B cell (primary cell): ENCODE results near the gene ZSCAN20. TPM values are rescaled to one million over a fixed set of nuclear protein-coding genes. Genes with fewer than 3 reads are reported as not detected.

Source experiments
- ATAC-seq: fragments of 200-7000 bp; cut with Tn5 transposase; one replicate; pipeline ENCODE4 v1.10.0; 2021; ENCODE audit warnings: low read depth, mild to moderate bottlenecking, moderate number of reproducible peaks, moderate library complexity
- CTCF ChIA-PET: fragments of 350-600 bp; sonication (Branson Sonifier 250); formaldehyde crosslinking; loops from one replicate; lab custom pipeline; 2021; ENCODE audit warnings: antibody characterized with exemption, inconsistent platforms; lab: Charles Lee
- POLR2A ChIA-PET: fragments of 350-600 bp; sonication (Branson Sonifier 250); formaldehyde crosslinking; loops from one replicate; lab custom pipeline; 2021; ENCODE audit warnings: antibody characterized with exemption; lab: Charles Lee
- DNase-seq: peaks from one replicate; pipeline ENCODE4 v3.0.0; 2013
- H2AFZ ChIP-seq: 2 replicates; pipeline ENCODE4 v1.6.1; 2012; ENCODE audit warnings: mild to moderate bottlenecking, low read depth, low read length; ENCODE audit not compliant: insufficient read depth, poor library complexity, severe bottlenecking
- H3K27ac ChIP-seq, 2 donors: 1 replicate in 1 of 2; 2 replicates in 1 of 2; pipeline ENCODE4 v1.5.1; 2012 to 2013; ENCODE audit warnings: low read length in 2 of 2, mild to moderate bottlenecking in 2 of 2, moderate library complexity in 1 of 2
- H3K27me3 ChIP-seq, 4 experiments: fragments of 200-600 bp in 1 of 4; sonication (generic) in 1 of 4; replicated peaks in 1 of 4; 1 replicate in 2 of 4; 2 replicates in 2 of 4; pipeline versions ENCODE4 v1.6.1 to v1.7.0; 2013 to 2016; ENCODE audit warnings: low read length in 3 of 4, mild to moderate bottlenecking in 2 of 4, mixed read lengths in 1 of 4, moderate library complexity in 1 of 4; ENCODE audit not compliant: insufficient read depth in 4 of 4, control insufficient read depth in 3 of 4; ENCODE audit errors: control extremely low read depth in 1 of 4
- H3K36me3 ChIP-seq, 2 experiments: replicated peaks in 1 of 2; 1 replicate in 1 of 2; 2 replicates in 1 of 2; pipeline versions ENCODE4 v1.6.1 to v1.7.1; 2013; ENCODE audit warnings: low read length in 1 of 2; ENCODE audit not compliant: insufficient read depth in 2 of 2, control insufficient read depth in 1 of 2; ENCODE audit errors: control extremely low read depth in 1 of 2, extremely low read depth in 1 of 2
- H3K4me1 ChIP-seq, 2 donors: fragments of 200-600 bp in 1 of 2; sonication (generic) in 1 of 2; 1 replicate in 1 of 2; 2 replicates in 1 of 2; pipeline versions ENCODE4 v1.5.1 to v1.6.1; 2013 to 2017; ENCODE audit warnings: low read length in 2 of 2; ENCODE audit not compliant: control insufficient read depth in 2 of 2, insufficient read depth in 2 of 2
- H3K4me2 ChIP-seq: replicated peaks from 2 replicates; pipeline ENCODE3; 2012; ENCODE audit warnings: mild to moderate bottlenecking, low read depth, low read length; ENCODE audit not compliant: poor library complexity, severe bottlenecking
- H3K4me3 ChIP-seq, 5 experiments: fragments of 200-600 bp in 1 of 5; sonication (generic) in 1 of 5; 1 replicate in 3 of 5; 2 replicates in 2 of 5; pipeline versions ENCODE4 v1.5.1 to v1.7.0; 2011 to 2016; ENCODE audit warnings: low read length in 4 of 5, mild to moderate bottlenecking in 4 of 5, low read depth in 2 of 5, control low read depth in 1 of 5, moderate library complexity in 1 of 5; ENCODE audit not compliant: insufficient read depth in 1 of 5; ENCODE audit errors: control extremely low read depth in 1 of 5, extremely low read depth in 1 of 5
- H3K79me2 ChIP-seq: fragments of 200-600 bp; sonication (generic); one replicate; pipeline ENCODE4 v1.6.0; 2016; ENCODE audit warnings: low read length; ENCODE audit not compliant: control insufficient read depth, insufficient read depth
- H3K9ac ChIP-seq: fragments of 200-600 bp; sonication (generic); 2 replicates; pipeline ENCODE4 v1.6.1; 2017; ENCODE audit warnings: mild to moderate bottlenecking, low read length, moderate library complexity
- H3K9me3 ChIP-seq, 3 donors: one replicate each; pipeline versions ENCODE4 v1.6.1 to v1.7.1; 2013; ENCODE audit warnings: low read length in 2 of 3; ENCODE audit not compliant: control insufficient read depth in 2 of 3, insufficient read depth in 1 of 3; ENCODE audit errors: control extremely low read depth in 1 of 3
- H4K20me1 ChIP-seq: 2 replicates; pipeline ENCODE4 v1.6.0; 2012; ENCODE audit warnings: mild to moderate bottlenecking, low read length; ENCODE audit not compliant: insufficient read depth, control insufficient read depth, poor library complexity, severe bottlenecking
- H3K27ac Mint-ChIP-seq: one replicate; pipeline ENCODE4 v1.8.0; 2021; ENCODE audit warnings: mixed read lengths
- H3K27me3 Mint-ChIP-seq: one replicate; pipeline ENCODE4 v1.8.0; 2021; ENCODE audit warnings: mixed read lengths
- H3K4me1 Mint-ChIP-seq: one replicate; pipeline ENCODE4 v1.8.0; 2021; ENCODE audit warnings: mixed read lengths
- H3K4me3 Mint-ChIP-seq: one replicate; pipeline ENCODE4 v1.8.0; 2021; ENCODE audit warnings: mixed read lengths
- H3K9me3 Mint-ChIP-seq: one replicate; pipeline ENCODE4 v1.8.0; 2022; ENCODE audit warnings: mixed read lengths; ENCODE audit not compliant: insufficient read depth
- EZH2 ChIP-seq: IDR thresholded peaks from 2 replicates; pipeline ENCODE4 v1.6.1; 2012; ENCODE audit warnings: borderline replicate concordance, low read depth, mild to moderate bottlenecking, moderate library complexity, low read length; ENCODE audit not compliant: insufficient read depth, poor library complexity, severe bottlenecking
- WGBS: methylation state at CpG from one replicate; pipeline ENCODE4 v1.1.5; 2013; ENCODE audit warnings: missing lambda C conversion rate; ENCODE audit not compliant: insufficient coverage; 5-methylcytosine and 5-hydroxymethylcytosine counted together
- intact Hi-C: fragments of 100-400 bp; cut with micrococcal nuclease; formaldehyde crosslinking; loops from one replicate; pipeline ENCODE4 v1.10.0; 2022
- polyA plus RNA-seq: library from polyadenylated mRNA; depleted of rRNA; stranded (reverse); fragments of >200 nt; gene quantifications from 2 replicates; pipeline ENCODE4 v1.2.3, GENCODE V29; 2012
- total RNA-seq, 2 donors: library from RNA; stranded (reverse); fragments of 120-200 nt in 1 of 2; gene quantifications; 1 replicate in 1 of 2; 2 replicates in 1 of 2; pipeline versions ENCODE4 v1.2.3 to v1.2.4, GENCODE V29; 2013 to 2022
- TF ChIP-seq, protein P1 (sequence below): fragments of 200-600 bp; IDR thresholded peaks from one replicate; pipeline ENCODE4 v1.8.0; 2022; ENCODE audit warnings: antibody characterized with exemption, mild to moderate bottlenecking

Gene ZSCAN20
- total and polyA plus RNA-seq, 2 donors (not counting 1 experiment from before 2014, with no cell fraction given) = 0.18 to 3.7 TPM

DNA sequence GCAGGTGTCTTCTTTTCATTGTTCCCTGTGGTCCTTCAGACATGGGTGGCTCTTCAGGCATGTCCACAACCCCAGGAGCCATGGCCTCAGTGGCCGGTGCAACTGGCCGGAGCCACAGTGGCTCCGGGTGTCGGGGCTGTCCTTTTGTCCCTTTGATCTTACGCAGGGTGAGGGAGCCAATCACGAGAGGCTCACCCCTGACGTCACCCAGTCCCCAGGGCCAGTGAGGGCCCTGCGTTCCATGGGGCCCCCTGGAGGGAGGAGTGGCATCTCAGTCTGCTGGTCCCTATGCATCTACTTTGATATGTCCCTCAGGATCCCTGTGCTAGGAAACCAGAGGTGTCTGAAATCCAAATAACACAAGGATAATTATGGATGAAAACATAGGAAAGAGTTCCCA lies 29.3 kb downstream of the ZSCAN20 start:
- CTCF ChIA-PET = no interaction called here
- Histone ChIP-seq H3K4me3 (no peak overlapping the region), H3K9ac (no peak overlapping the region), H3K27ac (no peak overlapping the region), H2AFZ (no peak overlapping the region), H3K4me1 (peaks cover 0 to 6% of the 10 kb centered on the region in 2 donors), H3K9me3 (peaks cover 0 to 10% (median under 1%) of the 10 kb centered on the region in 3 donors), H3K4me2 (no peak overlapping the region), H3K27me3 (no peaks in the 10 kb centered on the region), H4K20me1 (no peaks in the 10 kb centered on the region), H3K36me3 (no peaks in the 10 kb centered on the region), H3K79me2 (no peaks in the 10 kb centered on the region)
- Mint-ChIP-seq H3K9me3 (peaks cover 6% of the 10 kb centered on the region), H3K27me3 (no peaks in the 10 kb centered on the region), H3K4me1 (peaks cover 10% of the 10 kb centered on the region), H3K4me3 (no peak overlapping the region), H3K27ac (no peak overlapping the region)
- POLR2A ChIA-PET = no interaction called here
- DNase-seq (no peak), ATAC-seq (no peak)
- 97% methylated on average over 8 of the region's 8 CpGs for WGBS
- intact Hi-C loops = no loop called here
- TF ChIP-seq EZH2 = no peak
- TF ChIP-seq, protein P1, sequence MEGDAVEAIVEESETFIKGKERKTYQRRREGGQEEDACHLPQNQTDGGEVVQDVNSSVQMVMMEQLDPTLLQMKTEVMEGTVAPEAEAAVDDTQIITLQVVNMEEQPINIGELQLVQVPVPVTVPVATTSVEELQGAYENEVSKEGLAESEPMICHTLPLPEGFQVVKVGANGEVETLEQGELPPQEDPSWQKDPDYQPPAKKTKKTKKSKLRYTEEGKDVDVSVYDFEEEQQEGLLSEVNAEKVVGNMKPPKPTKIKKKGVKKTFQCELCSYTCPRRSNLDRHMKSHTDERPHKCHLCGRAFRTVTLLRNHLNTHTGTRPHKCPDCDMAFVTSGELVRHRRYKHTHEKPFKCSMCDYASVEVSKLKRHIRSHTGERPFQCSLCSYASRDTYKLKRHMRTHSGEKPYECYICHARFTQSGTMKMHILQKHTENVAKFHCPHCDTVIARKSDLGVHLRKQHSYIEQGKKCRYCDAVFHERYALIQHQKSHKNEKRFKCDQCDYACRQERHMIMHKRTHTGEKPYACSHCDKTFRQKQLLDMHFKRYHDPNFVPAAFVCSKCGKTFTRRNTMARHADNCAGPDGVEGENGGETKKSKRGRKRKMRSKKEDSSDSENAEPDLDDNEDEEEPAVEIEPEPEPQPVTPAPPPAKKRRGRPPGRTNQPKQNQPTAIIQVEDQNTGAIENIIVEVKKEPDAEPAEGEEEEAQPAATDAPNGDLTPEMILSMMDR = no peak

- Histone ChIP-seq H4K20me1 (no peaks in the 10 kb centered on the region), H2AFZ (no peak overlapping the region), H3K27me3 (no peaks in the 10 kb centered on the region), H3K79me2 (no peaks in the 10 kb centered on the region), H3K9ac (no peak overlapping the region), H3K4me3 (no peak overlapping the region), H3K4me2 (no peak overlapping the region), H3K4me1 (peaks cover 0 to 6% of the 10 kb centered on the region in 2 donors), H3K27ac (no peak overlapping the region), H3K9me3 (peaks cover 0 to 10% (median 0%) of the 10 kb centered on the region in 3 donors), H3K36me3 (no peaks in the 10 kb centered on the region)
- no peak for ATAC-seq
- Mint-ChIP-seq H3K27ac (no peak overlapping the region), H3K9me3 (peaks cover 2% of the 10 kb centered on the region), H3K4me3 (no peak overlapping the region), H3K27me3 (no peaks in the 10 kb centered on the region), H3K4me1 (peaks cover 10% of the 10 kb centered on the region)
- ChIA-PET CTCF (no interaction called here), POLR2A (no interaction called here)
- intact Hi-C loops = no loop called here
- TF ChIP-seq, protein P1 = no peak
- TF ChIP-seq EZH2 = no peak
- no peak for DNase-seq
- 100% methylated on average over 2 of the region's 5 CpGs for WGBS
Measured at GRCh38 chr1:33502726-33503125, 30.3 kb downstream of the ZSCAN20 start.
